RWPE1 (cell line): Measurements from ENCODE around the gene TNS3.
A peak's percentile ranks its signal among the peaks of the same experiment; 100 is the strongest.
"Not testable (repeated sequence)": the region's sequence is repeated elsewhere in the genome, so short reads cannot be mapped to it uniquely, and the experiment has no call there.

Experiments
- CTCF ChIA-PET: fragments of 350-600 bp; sonication (Branson Sonifier 250); formaldehyde crosslinking; extraction: SDS; loops from one replicate; lab custom pipeline; 2021; lab: Yijun Ruan, JAX
- POLR2A ChIA-PET: fragments of 400-600 bp; formaldehyde crosslinking; extraction: SDS; loops from one replicate; lab custom pipeline; 2020; ENCODE audit warnings: antibody characterized with exemption; ENCODE audit not compliant: low non-redundant PET; lab: Yijun Ruan, JAX
- DNase-seq: peaks from one replicate; pipeline ENCODE4 v3.0.0; 2012; ENCODE audit warnings: low spot score
- H3K27ac ChIP-seq: fragments of 450-650 bp; 2 replicates; pipeline ENCODE4 v1.5.1; 2017
- TF ChIP-seq, protein P1 (sequence below): fragments of 450-650 bp; conservative IDR thresholded peaks from 2 replicates; pipeline ENCODE4 v1.5.1; 2017; ENCODE audit warnings: low read depth, mild to moderate bottlenecking

TNS3 gene

GRCh38 chr7:47543714-47544113 lies 38.2 kb downstream of the TNS3 start:
- POLR2A ChIA-PET, result no interaction called here
- CTCF ChIA-PET, result no interaction called here
- DNase-seq, result no peak
- H3K27ac ChIP-seq, result peak overlapping the region; percentile 12; the same call in 1 of the 2 replicates
- TF ChIP-seq, protein P1, sequence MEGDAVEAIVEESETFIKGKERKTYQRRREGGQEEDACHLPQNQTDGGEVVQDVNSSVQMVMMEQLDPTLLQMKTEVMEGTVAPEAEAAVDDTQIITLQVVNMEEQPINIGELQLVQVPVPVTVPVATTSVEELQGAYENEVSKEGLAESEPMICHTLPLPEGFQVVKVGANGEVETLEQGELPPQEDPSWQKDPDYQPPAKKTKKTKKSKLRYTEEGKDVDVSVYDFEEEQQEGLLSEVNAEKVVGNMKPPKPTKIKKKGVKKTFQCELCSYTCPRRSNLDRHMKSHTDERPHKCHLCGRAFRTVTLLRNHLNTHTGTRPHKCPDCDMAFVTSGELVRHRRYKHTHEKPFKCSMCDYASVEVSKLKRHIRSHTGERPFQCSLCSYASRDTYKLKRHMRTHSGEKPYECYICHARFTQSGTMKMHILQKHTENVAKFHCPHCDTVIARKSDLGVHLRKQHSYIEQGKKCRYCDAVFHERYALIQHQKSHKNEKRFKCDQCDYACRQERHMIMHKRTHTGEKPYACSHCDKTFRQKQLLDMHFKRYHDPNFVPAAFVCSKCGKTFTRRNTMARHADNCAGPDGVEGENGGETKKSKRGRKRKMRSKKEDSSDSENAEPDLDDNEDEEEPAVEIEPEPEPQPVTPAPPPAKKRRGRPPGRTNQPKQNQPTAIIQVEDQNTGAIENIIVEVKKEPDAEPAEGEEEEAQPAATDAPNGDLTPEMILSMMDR, result no peak

- ChIA-PET CTCF (no interaction called here), POLR2A (no interaction called here)
- DNase-seq, result no peak
- TF ChIP-seq, protein P1, result no peak
- peak overlapping the region; percentile 12 for H3K27ac ChIP-seq
Observed at GRCh38 chr7:47543056-47543455, 38.9 kb downstream of the TNS3 start.

- ChIA-PET CTCF (interaction anchor here (0.7 kb wide), 1 partner anchor 18 kb away, joined by 4 read pairs; no protein-coding TSS in a partner anchor), POLR2A (no interaction called here)
- no peak for DNase-seq
- TF ChIP-seq, protein P1, result no peak
- no peak overlapping the region for H3K27ac ChIP-seq
Observed at GRCh38 chr7:47542051-47542450, 39.9 kb downstream of the TNS3 start.

GRCh38 chr7:47541485-47541884 lies 40.4 kb downstream of the TNS3 start:
- DNase-seq, POLR2A ChIA-PET, H3K27ac ChIP-seq, CTCF ChIA-PET: not testable (repeated sequence)

DNA sequence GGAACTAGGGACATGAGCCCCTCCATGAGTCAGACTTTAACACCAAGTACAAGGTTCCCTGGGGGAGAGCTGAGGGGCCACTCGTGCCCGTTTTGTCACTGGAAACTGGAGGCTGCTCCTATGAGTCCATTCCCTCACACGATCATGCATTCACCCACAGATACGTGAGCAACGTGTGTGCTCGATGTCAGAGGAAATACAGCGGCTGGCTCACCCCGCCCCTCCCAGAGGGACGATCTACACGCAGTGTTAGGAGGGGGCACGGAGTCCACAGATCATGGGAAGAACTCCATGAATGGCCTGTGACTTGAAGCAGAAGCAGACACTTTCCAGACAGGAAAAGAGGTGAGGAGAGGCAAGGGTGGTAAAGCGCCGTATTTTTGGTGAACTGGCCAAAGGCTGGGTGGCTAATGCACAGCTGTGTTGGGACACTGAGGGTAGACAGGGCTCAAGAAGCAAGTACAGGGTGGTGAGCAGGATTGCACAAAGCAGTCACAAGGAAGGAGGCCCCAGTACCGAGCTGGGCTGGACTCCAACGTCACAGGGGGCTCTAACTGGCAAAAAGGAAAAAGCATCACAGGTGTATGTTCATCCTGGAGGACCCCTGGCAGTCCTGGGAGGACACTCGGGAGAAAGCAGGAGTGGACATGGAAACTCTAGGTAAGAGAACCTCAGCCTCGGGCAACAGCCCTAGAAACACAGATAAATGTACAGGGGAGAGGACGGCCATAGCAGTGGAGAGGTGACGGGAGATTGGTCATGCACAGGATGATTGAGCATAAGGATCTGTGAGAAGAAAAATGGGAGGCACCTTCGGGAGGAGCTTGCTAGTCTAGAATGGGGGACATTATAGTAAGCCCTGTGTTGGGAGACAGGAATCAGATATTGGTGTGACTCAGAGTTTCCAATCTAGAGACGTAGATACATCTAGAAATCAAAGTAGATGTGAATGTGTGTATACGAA lies 41.2 kb downstream of the TNS3 start:
- ChIA-PET POLR2A (no interaction called here), CTCF (interaction anchor here (0.7 kb wide), 1 partner anchor 37 kb away, joined by 3 read pairs; no protein-coding TSS in a partner anchor)
- TF ChIP-seq, protein P1, result no peak
- no peak for DNase-seq
- peak overlapping the region; percentile 4; the same call in 1 of the 2 replicates for H3K27ac ChIP-seq

GRCh38 chr7:47540053-47540386 lies 41.9 kb downstream of the TNS3 start:
- no peak for DNase-seq
- H3K27ac ChIP-seq, result peak overlapping the region; percentile 49
- TF ChIP-seq, protein P1, result no peak
- ChIA-PET POLR2A (no interaction called here), CTCF (interaction anchor here (0.7 kb wide), 1 partner anchor 319 kb away, joined by 4 read pairs; no protein-coding TSS in a partner anchor)
